HG03558 (cell line): ENCODE data around the gene MME.
"Not testable (repeated sequence)": the region's sequence is repeated elsewhere in the genome, so short reads cannot be mapped to it uniquely, and the experiment has no call there.

ENCODE experiments used
- ATAC-seq: cut with Tn5 transposase; IDR thresholded peaks from one replicate; pipeline ENCODE4 v1.9.1; 2021; ENCODE audit warnings: moderate number of reproducible peaks; ENCODE audit not compliant: unreplicated experiment; ENCODE audit errors: extremely low read depth

MME gene

GRCh38 chr3:155185631-155186071, 105.5 kb downstream of the MME start:
- ATAC-seq = no peak

- no peak for ATAC-seq
These were observed 107.9 kb downstream of the MME start for GRCh38 chr3:155188031-155188430.

- no peak for ATAC-seq
These were observed 109.4 kb downstream of the MME start for GRCh38 chr3:155189478-155189877.

- ATAC-seq = no peak
These were observed 110.6 kb downstream of the MME start for GRCh38 chr3:155190691-155191090.

GRCh38 chr3:155192957-155193746, 113.0 kb downstream of the MME start:
- no peak for ATAC-seq

GRCh38 chr3:155193868-155194267, 113.7 kb downstream of the MME start:
- ATAC-seq = no peak

- no peak for ATAC-seq
These were observed 115.1 kb downstream of the MME start for GRCh38 chr3:155194973-155195957.

- no peak for ATAC-seq
These were observed 116.3 kb downstream of the MME start for GRCh38 chr3:155196131-155197021.

GRCh38 chr3:155197786-155198185, 117.7 kb downstream of the MME start:
- ATAC-seq = no peak

- no peak for ATAC-seq
These were observed 122.5 kb downstream of the MME start for GRCh38 chr3:155202626-155203025.

GRCh38 chr3:155204851-155205250, 124.7 kb downstream of the MME start:
- ATAC-seq = no peak

GRCh38 chr3:155208183-155208800, 128.2 kb downstream of the MME start:
- no peak for ATAC-seq

- ATAC-seq = no peak
These were observed 130.6 kb downstream of the MME start for GRCh38 chr3:155210736-155211135.

GRCh38 chr3:155211266-155211665, 131.1 kb downstream of the MME start:
- no peak for ATAC-seq

GRCh38 chr3:155211940-155212339, 131.8 kb downstream of the MME start:
- ATAC-seq = no peak

GRCh38 chr3:155216007-155216406, 135.9 kb downstream of the MME start:
- ATAC-seq = not testable (repeated sequence)

GRCh38 chr3:155217591-155217990, 137.5 kb downstream of the MME start:
- ATAC-seq = no peak

GRCh38 chr3:155218462-155218861, 138.3 kb downstream of the MME start:
- ATAC-seq = no peak

- no peak for ATAC-seq
These were observed 139.0 kb downstream of the MME start for GRCh38 chr3:155219106-155219505.

- no peak for ATAC-seq
These were observed 145.3 kb downstream of the MME start for GRCh38 chr3:155225417-155225816.
